ENCODE data around the gene XPO5. TPM values are rescaled to one million over a fixed set of nuclear protein-coding genes. Genes with fewer than 3 reads are reported as not detected.

Gene XPO5
- total and polyA plus RNA-seq, 9 of the 15 experiments (the other 6 are each of a cell fraction or from before 2014, with no cell fraction given) = 36.0 to 170 (median 99.1) TPM

- TF ChIP-seq ZNF511 (CRISPR knock-in tag; IDR thresholded peaks at IDR 0.05) (peak; percentile 28; the same call in 1 of the 2 replicates), BHLHE40 (IDR thresholded peaks at IDR 0.05; ENCODE audit: low read length) (peak; percentile 71), ZNF444 (CRISPR knock-in tag; IDR thresholded peaks at IDR 0.05) (no peak), SLC30A9 (CRISPR knock-in tag; IDR thresholded peaks at IDR 0.05) (no peak), JUND (IDR thresholded peaks at IDR 0.05; ENCODE audit: borderline replicate concordance, low read depth, low read length) (peak; percentile 61), JUND (tag; IDR thresholded peaks at IDR 0.05; ENCODE audit: borderline replicate concordance, low read depth, low read length) (peak; percentile 38; the same call in 1 of the 3 replicates), CTBP1 (IDR thresholded peaks at IDR 0.05; ENCODE audit: borderline replicate concordance) (peak; percentile 58; the same call in 1 of the 2 replicates), GABPB1 (CRISPR knock-in tag; IDR thresholded peaks at IDR 0.05) (peak; percentile 97), NFIC (IDR thresholded peaks at IDR 0.05) (peak; percentile 60), NR2C1 (IDR thresholded peaks at IDR 0.05) (0 out of 2 replicates have a peak, but pooled peaks have one; percentile 45), NR2C1 (tag; IDR thresholded peaks at IDR 0.05) (no peak; the same call in 1 of the 2 replicates), NONO (IDR thresholded peaks at IDR 0.05; ENCODE audit: low read depth in 2 of 2, low read length in 1 of 2) (0 out of 4 replicates have a peak, but pooled peaks of 1 of the 2 experiments have one; percentile 38), BCLAF1 (IDR thresholded peaks at IDR 0.05; ENCODE audit: borderline replicate concordance in 1 of 2, control insufficient read depth in 1 of 2, low read depth in 2 of 2, low read length in 1 of 2) (peak in 1 of 2 experiments; percentile 90; a peak in 2 of 4 replicates), MAZ (CRISPR knock-in tag; conservative IDR thresholded peaks at IDR 0.05 in 1 of 2, IDR thresholded peaks at IDR 0.05 in 1 of 2) (peak; percentile 74 to 86), KDM4B (IDR thresholded peaks at IDR 0.05; ENCODE audit: borderline replicate concordance in 2 of 2, low read depth in 1 of 2) (peak in 1 of 2 experiments; percentile 95; a peak in 2 of 4 replicates)
Observed at GRCh38 chr6:43516697-43517504, 58.9 kb downstream of the XPO5 start, which contains the start of the genes POLR1C and YIPF3 (continued).
